ENCODE data around the gene SDCBP2. TPM values are rescaled to one million over a fixed set of nuclear protein-coding genes. Genes with fewer than 3 reads are reported as not detected.

Gene SDCBP2
- total RNA-seq, result 10 to 100 TPM in 1 of 2 donors, 1 to 10 TPM in 1; 4.9 to 18.5 TPM

GRCh38 chr20:1328680-1329330, at the start of gene SDCBP2:
SDCBP2 (minus strand) TSS chr20:1329139; CDS start chr20:1320416, 8,723 bp downstream.
- Mint-ChIP-seq H3K9me3 (no peaks in the 10 kb centered on the region), H3K27ac (peak within 1 kb of the TSS; percentile 78 to 89), H3K36me3 (peaks cover 0 to 12% of the 10 kb centered on the region in 2 donors)
- DNase-seq (ENCODE audit: low spot score in 2 of 2) (peak in 1 of 2 donors; percentile 55), ATAC-seq (no peak)

- H3K36me3 Mint-ChIP-seq, result peaks cover 4 to 26% of the 10 kb centered on the region in 2 donors
- no peak for DNase-seq (ENCODE audit: low spot score in 2 of 2)
- H3K9me3 Mint-ChIP-seq, result no peaks in the 10 kb centered on the region
- peak overlapping the region; percentile 94 to 97 for H3K27ac Mint-ChIP-seq
- no peak for ATAC-seq
Observed at GRCh38 chr20:1378735-1379125, 49.8 kb upstream of the SDCBP2 start.

GRCh38 chr20:1377984-1378734, 49.2 kb upstream of the SDCBP2 start:
- DNase-seq (ENCODE audit: low spot score in 2 of 2) (no peak), ATAC-seq (peak; percentile 55 to 82)
- Mint-ChIP-seq H3K36me3 (peaks cover 8 to 30% of the 10 kb centered on the region in 2 donors), H3K27ac (peak overlapping the region; percentile 94 to 97), H3K9me3 (no peaks in the 10 kb centered on the region)

GRCh38 chr20:1377341-1377871, 48.5 kb upstream of the SDCBP2 start:
- H3K27ac Mint-ChIP-seq, result peak overlapping the region; percentile 94 to 97
- H3K9me3 Mint-ChIP-seq, result no peaks in the 10 kb centered on the region
- peaks cover 8 to 34% of the 10 kb centered on the region in 2 donors for H3K36me3 Mint-ChIP-seq
- ATAC-seq (peak; percentile 74 to 89), DNase-seq (ENCODE audit: low spot score in 2 of 2) (peak in 1 of 2 donors; percentile 59)

GRCh38 chr20:1376408-1377270, 47.7 kb upstream of the SDCBP2 start:
- Mint-ChIP-seq H3K27ac (peak overlapping the region; percentile 94 to 97), H3K36me3 (peaks cover 13 to 39% of the 10 kb centered on the region in 2 donors), H3K9me3 (no peaks in the 10 kb centered on the region)
- ATAC-seq (no peak), DNase-seq (ENCODE audit: low spot score in 2 of 2) (no peak)

- ATAC-seq (no peak), DNase-seq (ENCODE audit: low spot score in 2 of 2) (no peak)
- Mint-ChIP-seq H3K36me3 (peaks cover 13 to 42% of the 10 kb centered on the region in 2 donors), H3K9me3 (no peaks in the 10 kb centered on the region), H3K27ac (peak overlapping the region; percentile 85 to 94)
Observed at GRCh38 chr20:1376007-1376406, 47.1 kb upstream of the SDCBP2 start.

- no peak for DNase-seq (ENCODE audit: low spot score in 2 of 2)
- Mint-ChIP-seq H3K36me3 (peaks cover 13 to 42% of the 10 kb centered on the region in 2 donors), H3K9me3 (no peaks in the 10 kb centered on the region), H3K27ac (peak overlapping the region; percentile 85 to 94)
- ATAC-seq, result no peak
Observed at GRCh38 chr20:1375515-1375914, 46.6 kb upstream of the SDCBP2 start.

GRCh38 chr20:1374246-1374645, 45.3 kb upstream of the SDCBP2 start:
- Mint-ChIP-seq H3K9me3 (no peaks in the 10 kb centered on the region), H3K36me3 (peaks cover 13 to 49% of the 10 kb centered on the region in 2 donors), H3K27ac (no peak overlapping the region)
- ATAC-seq, result no peak
- DNase-seq (ENCODE audit: low spot score in 2 of 2), result no peak

- Mint-ChIP-seq H3K36me3 (peaks cover 18 to 49% of the 10 kb centered on the region in 2 donors), H3K27ac (peak overlapping the region; percentile 62 to 66), H3K9me3 (no peaks in the 10 kb centered on the region)
- DNase-seq (ENCODE audit: low spot score in 2 of 2) (no peak), ATAC-seq (no peak)
Observed at GRCh38 chr20:1373614-1374013, 44.7 kb upstream of the SDCBP2 start.

GRCh38 chr20:1373036-1373435, 44.1 kb upstream of the SDCBP2 start:
- no peak for DNase-seq (ENCODE audit: low spot score in 2 of 2)
- H3K27ac Mint-ChIP-seq, result peak overlapping the region; percentile 8 to 66
- H3K36me3 Mint-ChIP-seq, result peaks cover 24 to 49% of the 10 kb centered on the region in 2 donors
- H3K9me3 Mint-ChIP-seq, result no peaks in the 10 kb centered on the region
- no peak for ATAC-seq

GRCh38 chr20:1371830-1372539, 43.0 kb upstream of the SDCBP2 start:
- Mint-ChIP-seq H3K9me3 (no peaks in the 10 kb centered on the region), H3K36me3 (peaks cover 33 to 59% of the 10 kb centered on the region in 2 donors), H3K27ac (peak overlapping the region; percentile 4 to 17)
- ATAC-seq (no peak), DNase-seq (ENCODE audit: low spot score in 2 of 2) (no peak)

GRCh38 chr20:1371202-1371782, 42.4 kb upstream of the SDCBP2 start:
- Mint-ChIP-seq H3K27ac (peak overlapping the region; percentile 17 to 78), H3K9me3 (no peaks in the 10 kb centered on the region), H3K36me3 (peaks cover 33 to 62% of the 10 kb centered on the region in 2 donors)
- ATAC-seq (no peak), DNase-seq (ENCODE audit: low spot score in 2 of 2) (no peak)

- no peak for DNase-seq (ENCODE audit: low spot score in 2 of 2)
- ATAC-seq, result no peak
- peaks cover 34 to 64% of the 10 kb centered on the region in 2 donors for H3K36me3 Mint-ChIP-seq
- no peaks in the 10 kb centered on the region for H3K9me3 Mint-ChIP-seq
- H3K27ac Mint-ChIP-seq, result peak overlapping the region; percentile 17 to 60
Observed at GRCh38 chr20:1370548-1371110, 41.7 kb upstream of the SDCBP2 start.

- DNase-seq (ENCODE audit: low spot score in 2 of 2) (no peak), ATAC-seq (no peak)
- Mint-ChIP-seq H3K9me3 (no peaks in the 10 kb centered on the region), H3K27ac (no peak overlapping the region), H3K36me3 (peaks cover 41 to 70% of the 10 kb centered on the region in 2 donors)
Observed at GRCh38 chr20:1369970-1370369, 41.0 kb upstream of the SDCBP2 start.

- ATAC-seq (no peak), DNase-seq (ENCODE audit: low spot score in 2 of 2) (no peak)
- H3K36me3 Mint-ChIP-seq, result peaks cover 39 to 68% of the 10 kb centered on the region in 2 donors
- peak overlapping the region; percentile 35 to 84 for H3K27ac Mint-ChIP-seq
- no peaks in the 10 kb centered on the region for H3K9me3 Mint-ChIP-seq
Observed at GRCh38 chr20:1368448-1369199, 39.7 kb upstream of the SDCBP2 start.

Data from activated naive CD4-positive, alpha-beta T cell treated with anti-CD3 and anti-CD28 coated beads, Interleukin-2, amount 50 U/mL, for 72 hours (primary cell).